Cerebellar nuclear complex (tissue), 1 donor: ENCODE data around the gene ITGBL1.
A peak's percentile ranks its signal among the peaks of the same experiment; 100 is the strongest.

Source experiments
- DNase-seq, 2 experiments: peaks; one replicate each; lab custom pipeline; 2025; lab: John Stamatoyannopoulos, UW

The ITGBL1 gene, protein sequence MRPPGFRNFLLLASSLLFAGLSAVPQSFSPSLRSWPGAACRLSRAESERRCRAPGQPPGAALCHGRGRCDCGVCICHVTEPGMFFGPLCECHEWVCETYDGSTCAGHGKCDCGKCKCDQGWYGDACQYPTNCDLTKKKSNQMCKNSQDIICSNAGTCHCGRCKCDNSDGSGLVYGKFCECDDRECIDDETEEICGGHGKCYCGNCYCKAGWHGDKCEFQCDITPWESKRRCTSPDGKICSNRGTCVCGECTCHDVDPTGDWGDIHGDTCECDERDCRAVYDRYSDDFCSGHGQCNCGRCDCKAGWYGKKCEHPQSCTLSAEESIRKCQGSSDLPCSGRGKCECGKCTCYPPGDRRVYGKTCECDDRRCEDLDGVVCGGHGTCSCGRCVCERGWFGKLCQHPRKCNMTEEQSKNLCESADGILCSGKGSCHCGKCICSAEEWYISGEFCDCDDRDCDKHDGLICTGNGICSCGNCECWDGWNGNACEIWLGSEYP

DNA sequence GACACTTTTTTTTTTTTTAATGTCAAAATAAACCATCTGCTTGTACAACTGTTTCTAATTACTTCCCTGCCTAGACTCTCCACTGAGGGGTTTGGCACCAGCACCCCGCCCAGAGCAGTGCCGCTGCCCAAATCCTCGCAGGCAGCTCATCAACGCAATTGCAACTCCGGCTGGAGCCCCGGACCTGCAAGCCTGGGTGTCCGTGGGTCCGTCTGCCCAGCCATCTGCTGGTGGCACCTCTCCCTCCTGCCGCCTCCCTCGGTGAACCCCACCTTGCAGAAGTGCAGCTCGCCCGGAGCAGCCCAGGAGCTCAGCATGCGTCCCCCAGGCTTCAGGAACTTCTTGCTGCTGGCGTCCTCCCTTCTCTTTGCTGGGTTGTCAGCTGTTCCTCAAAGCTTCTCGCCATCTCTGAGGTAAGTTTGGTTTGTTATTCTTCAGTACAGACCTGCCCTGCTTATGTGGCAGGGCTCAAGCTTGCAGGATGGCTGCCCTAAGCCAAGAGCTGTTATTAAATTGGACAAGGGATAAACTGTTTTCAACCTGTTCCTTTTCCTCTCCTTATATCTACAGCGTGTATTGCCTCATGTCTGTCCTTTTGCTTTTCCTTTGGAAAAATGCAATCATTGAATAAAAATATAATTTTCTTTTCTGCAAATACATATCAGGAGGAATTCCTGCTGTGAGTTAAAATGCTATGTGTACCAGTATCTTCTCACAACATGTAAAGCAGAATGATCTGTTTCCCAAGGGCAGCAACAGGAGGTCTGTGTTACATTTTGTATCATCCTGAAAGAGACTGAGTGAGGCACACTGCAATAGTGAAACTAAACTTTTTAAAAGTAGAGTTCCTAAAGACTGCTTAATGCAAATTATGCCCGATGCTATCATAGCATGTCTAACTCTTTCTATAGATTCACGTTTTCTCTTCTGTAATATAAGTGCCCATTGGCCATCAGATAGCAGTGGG is at the start of gene ITGBL1:
Gene ITGBL1 (plus strand): TSS at position 157 of the 967 bp plus-strand sequence. CDS start 159 bp downstream, at position 316.
- DNase-seq: peak in 1 of 2 experiments; percentile 25

DNA sequence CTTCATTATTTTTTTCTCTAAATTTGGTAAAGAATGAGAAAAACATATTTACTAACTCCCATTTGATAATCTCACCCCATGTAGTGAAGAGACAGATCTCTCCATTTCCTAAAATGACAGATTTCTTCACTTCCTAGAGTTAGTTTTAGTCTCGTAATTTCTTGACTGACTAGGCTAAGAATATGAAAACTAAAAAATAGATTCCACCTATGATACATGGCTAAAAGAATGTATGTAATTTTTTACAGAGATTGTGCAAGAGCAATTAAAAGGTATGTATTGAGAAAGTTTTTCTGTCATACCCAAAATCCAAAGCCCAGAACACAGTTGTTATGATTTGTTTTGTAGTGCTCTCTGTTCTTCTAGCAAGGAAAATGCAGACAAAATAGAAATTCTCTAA is 45.7 kb upstream of the ITGBL1 start:
- DNase-seq: no peak

DNA sequence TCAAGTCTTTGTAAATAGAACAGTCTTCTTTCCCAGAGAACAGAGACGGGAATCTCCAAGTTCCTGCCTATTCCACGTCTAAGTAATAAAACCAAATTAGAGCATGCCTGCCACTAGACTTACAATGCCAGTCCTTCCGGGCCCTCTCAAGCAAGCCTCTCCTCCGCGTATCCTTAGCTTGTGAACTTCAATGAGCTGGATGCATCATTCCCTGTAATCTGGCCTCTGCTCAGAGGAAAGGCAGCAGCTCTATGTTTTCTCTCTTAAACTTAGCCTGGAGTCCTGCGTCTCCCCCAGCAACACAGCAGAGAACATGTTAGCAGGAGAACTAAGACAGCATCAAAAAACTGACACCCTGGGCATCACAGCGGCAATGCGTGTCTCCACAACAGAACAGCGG is 44.3 kb upstream of the ITGBL1 start:
- no peak for DNase-seq

DNA sequence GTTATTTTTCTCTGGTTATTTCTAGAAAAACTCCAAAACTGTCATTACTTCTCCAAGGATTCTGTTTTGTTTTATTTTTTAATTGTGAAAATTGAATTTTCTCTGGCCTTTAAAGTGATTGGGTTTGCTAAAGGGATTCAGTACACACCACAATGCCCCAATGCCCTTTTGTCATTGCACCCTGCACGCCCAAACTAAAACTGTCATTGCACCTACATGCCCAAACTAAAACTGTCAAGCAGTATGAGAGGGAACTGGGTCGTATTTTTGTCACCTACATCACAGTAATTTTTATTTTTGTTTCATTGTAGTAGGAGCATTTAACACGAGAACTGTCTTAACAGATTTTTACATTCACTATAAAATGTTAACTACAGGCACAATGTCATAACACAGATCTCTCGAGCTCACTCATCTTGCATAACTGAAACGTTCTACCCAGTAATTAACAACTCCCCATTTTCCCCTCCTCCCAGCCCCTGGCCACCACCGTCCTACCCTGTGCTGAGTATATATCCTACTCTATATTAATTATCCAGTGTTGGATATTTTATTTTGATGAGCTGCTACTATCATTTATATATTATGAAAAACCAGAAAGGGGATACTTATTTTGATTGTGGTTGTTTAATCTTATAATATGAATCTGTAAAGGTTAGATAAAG is 43.4 kb upstream of the ITGBL1 start:
- no peak for DNase-seq

DNA sequence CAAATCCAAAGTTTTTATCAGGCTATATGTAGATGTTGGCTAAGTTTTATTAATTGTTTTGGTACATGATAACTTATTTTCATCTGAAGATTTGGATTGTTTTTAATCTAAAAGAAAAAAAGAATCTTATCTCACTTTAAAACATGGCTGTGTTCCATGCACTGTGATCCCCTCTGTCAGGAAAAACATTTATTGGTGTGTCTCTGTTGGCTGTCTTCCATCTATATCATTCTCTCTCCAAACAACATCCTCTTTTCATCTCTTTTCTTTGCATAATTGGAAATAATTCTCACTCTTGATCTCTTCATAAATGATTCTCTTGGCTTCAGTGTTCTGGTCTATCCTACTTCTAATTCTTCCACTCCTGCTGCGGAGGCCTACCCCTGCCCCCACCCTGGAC is 40.4 kb upstream of the ITGBL1 start:
- no peak for DNase-seq

DNA sequence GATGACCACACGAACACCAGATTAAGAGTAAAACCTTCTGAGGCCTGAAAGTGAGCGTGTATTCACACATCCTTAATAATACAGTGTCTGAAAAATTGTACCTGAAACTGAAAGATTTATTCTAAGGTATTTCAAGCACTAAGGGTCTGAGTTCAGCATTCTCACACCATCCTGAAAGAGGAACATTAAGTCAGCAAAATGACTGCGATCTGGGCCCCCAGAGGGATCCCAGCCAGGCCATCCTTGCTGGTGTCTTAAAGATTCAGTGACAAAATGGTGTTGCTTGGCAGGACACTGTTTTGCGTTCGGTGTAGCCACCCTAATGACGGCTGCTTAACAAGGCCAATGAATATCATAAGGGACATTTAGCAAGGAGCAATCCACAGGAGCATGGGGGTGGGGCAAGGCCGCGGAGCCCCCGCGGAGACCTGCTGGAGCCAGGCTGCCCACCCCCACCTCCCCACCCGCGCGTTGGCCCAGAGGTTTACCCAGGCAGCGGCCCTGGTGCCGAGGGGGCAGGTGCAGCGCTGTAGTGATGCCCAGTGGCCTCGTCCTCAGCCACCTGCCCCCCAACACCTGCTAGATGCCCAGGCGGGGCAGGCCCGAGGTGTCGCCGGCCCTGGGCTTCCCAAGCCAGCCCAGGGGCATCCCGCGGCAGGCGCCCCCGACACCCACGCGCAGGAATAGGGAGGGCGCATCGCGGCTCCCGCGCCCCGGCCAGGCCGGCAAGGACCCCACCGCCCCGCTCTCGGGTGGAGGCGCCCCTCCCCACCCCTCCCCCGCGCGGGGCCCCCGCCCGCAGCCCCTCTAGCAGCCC is 36.9 kb upstream of the ITGBL1 start:
- DNase-seq: no peak

DNA sequence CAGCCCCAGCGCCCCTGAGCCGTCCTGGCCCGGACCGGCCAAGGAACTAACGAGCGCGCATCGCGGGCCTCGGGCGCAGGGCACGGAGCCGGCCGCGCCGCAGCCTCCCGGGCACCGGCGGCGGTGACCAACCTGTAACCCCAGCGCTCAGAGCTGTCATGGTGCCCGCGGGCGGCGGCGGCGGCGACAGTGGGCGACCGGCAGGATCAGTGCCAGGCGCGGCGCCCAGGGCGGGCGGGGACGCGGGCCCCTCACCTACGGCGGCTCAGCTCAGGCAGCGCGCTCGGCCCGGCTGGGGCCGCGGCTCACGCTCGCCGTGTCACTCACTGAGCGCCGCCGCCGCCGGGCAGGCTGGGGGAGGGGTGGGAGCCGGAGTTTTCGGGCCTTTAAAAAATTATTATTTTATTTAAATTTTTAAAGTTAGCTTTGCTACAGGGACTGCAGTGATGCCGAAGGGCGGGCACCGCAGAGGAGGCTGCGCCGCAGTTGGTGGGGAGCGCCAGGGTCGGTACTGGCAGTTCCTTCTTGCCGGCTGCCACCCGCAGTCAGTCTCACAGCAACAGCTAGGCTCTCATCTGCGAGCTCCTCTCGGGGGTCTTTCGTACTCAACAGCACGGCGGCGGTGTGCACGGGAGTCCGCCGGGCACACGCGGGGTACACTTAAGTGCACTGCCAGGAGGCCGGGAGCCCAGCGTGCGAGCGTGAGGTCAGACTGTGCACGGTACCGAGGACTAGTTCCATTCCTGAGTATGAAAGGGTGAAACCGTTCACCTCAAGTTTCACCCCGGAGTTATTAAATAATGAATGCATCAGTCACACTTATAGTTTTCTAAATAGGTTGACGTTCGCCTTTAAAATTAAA is 36.1 kb upstream of the ITGBL1 start, which contains the start of gene NALCN:
Gene NALCN (minus strand): TSS at position 328 of the 862 bp plus-strand sequence. CDS start 17,382 bp downstream, outside the sequence.
- DNase-seq: no peak

DNA sequence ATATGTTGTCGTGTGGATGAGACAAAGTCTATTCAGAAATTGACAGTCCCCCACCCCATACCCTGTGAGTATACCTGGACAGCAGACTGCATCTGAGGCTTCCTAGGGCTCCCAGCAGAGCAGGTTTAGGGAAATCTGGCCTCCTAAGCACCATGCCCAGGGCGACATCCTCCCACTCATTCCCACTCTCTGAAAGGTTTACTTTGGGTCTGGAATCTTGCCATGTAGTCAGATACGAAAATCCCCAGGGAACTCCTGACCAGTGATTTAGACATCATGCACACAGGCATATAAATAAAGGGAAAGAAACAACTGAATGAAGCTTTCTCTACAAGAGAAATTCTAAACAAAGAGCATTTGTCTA is 35.5 kb upstream of the ITGBL1 start:
- DNase-seq: no peak

DNA sequence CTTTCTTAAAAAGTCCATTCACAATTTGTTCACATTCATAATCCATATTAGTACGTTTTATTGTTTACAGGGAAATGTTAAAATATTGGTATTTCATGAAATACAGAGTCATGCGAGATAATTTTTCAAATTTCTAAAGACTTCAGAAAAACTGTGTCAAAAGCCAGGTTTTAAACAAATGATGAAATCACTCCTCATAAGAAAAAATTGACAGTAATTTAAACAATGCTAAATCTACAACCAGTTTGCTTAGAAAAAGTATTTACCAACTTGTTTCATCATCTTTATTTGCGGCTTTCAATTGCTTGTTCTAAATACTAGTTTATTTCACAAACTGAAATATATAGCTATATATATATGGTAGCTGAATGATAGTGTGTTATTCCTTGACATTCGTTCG is 35.0 kb upstream of the ITGBL1 start:
- no peak for DNase-seq

DNA sequence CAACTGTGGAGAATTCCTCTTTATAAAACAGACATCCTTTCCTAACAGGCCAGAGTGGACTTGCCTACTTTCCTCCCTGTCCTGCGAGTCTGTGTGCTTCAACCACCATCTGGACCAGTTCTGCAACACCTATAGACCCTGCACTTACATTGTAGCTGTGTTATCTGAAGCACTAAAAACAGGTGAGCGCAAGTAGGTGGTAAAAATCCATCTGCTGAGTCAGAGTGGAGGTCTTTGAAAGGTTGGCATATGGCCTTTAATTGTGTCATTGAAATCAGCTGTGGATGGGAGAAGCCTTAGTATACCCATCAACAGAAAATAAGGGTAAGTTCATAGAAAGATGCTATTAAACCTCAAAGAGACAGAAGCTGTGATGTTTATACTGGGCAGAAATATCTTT is 28.6 kb upstream of the ITGBL1 start:
- no peak for DNase-seq

DNA sequence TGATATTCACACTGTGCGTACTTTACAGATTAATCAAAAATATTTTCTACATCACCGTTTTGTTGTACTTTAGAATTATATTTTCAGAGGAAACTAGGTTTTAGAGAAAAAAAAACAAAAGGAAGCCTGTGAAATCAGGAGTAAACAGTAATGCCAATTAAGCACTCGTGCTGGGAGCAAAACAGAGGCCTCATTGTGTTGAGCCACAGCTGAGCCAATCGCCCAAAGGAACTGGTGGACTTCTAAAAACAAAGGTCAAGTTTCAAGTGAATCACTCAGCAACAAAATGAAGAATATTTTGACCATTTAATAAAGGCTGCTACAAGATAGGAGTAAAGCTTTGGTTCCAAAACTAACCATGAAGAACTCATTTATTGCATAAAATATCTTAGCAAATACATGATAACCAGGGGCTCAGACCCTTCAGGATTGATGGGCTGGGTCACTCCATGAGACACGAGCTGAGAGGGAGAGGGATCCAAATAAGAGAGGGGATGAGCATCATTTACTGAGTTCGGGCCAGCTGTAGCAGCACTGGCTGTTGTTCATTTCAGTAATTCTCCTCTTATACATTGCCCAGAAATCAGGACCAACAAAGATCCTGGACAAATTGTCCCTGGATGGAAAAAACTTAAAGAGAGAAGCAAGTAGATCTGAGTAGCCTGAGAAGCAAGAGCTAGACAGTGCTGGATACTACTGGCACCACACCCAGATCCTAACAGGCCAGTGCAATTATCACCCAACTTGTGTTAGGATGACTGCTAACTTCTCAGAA is 27.9 kb upstream of the ITGBL1 start:
- no peak for DNase-seq

DNA sequence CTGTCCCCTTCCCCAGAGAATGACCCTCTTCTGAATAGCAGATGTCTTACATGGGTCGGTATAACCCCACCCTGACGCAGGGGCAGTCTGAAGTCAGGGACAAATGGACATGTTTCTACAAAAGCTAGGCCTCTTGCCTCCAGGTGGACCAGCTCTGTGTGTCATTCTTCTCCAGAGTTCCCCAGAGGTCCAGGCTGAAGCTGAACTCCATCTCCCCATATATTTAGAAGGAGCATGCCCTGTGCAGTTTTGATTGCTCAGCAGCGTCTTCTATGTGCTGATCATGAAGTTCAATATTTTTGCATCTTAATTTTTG is 27.4 kb upstream of the ITGBL1 start:
- no peak for DNase-seq

DNA sequence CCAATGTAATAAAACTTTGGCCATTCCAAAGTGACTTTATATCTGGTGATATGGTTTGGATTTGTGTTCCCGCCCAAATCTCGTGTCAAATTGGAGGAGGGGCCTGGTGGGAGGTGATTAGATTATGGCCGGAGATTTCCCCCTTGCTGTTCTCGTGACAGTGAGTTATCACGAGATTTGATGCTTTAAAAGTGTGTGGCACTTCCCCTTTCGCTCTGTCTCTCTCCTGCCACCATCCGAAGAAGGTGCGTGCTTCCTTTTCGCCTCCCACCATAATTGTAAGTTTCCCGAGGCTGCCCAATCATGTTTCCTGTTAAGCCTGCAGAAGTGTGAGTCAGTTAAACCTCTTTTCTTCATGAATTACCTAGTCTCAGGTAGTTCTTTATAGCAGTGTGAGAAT is 26.9 kb upstream of the ITGBL1 start:
- DNase-seq: no peak

DNA sequence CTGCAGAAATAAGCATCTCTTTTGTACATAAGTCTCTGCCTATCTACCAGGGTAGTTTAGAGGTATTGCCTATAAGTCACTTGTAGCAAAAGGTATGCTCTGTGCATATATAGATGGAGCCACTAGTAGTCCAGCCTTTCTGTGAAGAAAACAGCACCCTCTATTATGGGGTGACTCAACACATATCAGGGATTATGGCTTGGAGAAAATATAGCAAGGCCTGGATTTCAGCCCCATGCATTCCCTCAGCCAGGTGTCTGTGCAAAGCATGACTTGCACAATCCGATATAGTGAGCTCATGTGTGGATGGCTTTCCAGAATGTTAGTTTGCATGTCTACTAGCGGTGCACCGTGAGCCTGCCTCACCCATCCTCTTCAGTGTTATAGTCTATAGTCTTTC is 22.7 kb upstream of the ITGBL1 start:
- DNase-seq: no peak

DNA sequence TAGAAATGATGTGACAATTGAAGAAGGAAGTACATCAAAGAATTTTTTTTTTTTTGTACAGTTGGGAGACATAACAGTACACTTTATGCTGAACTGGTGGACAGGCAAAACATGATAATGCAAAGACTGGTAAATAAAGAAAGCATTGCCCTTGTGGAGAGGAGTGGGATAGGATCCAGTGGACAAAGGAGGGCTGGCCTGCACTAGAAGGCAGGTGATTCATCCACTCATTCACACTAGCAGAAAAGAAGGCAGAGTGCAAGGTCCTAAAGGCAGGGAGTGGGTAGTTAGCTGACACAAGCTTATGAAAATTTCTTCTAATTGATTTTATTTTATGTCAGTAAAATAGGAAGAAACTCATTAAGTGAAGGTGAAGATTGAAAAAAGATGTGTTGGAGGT is 18.6 kb upstream of the ITGBL1 start:
- DNase-seq: no peak

DNA sequence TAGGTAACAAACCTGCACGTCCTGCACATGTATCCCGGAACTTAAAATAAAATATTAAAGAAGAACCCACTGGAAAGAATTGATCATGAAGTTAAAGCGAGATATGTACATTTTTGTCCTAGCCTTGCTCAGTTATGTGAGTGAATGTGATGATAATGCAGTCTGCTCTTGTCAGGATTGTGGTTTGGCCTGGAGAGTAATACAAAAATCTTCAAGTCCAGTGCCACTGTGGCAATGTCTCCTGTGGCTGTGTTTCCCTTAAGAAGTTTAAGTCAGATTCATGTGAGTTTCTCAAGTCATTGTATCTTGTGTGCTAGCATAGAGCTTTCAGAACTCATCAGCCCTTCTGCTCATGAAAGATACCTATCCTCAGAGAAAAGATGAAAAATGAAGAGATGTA is 18.0 kb upstream of the ITGBL1 start:
- DNase-seq: no peak

DNA sequence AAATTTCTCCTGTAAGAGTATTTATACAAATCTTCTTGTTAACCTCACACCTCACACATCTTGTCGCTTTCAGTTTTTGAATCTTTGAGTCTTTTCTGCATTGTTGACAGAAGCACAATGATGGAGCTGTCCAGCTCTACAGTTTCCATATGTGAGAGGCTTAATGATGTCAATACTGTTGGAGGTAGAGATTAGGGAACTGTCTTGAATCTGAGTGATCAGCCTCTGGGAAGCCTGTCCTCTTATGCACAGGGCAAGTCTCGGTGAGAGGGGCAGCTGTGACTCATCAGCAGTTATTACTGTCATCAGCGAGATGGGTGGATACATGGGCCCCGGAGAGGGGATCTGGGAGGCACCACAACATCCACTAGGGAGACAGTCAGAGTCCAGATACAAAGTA is 4.6 kb upstream of the ITGBL1 start:
- no peak for DNase-seq

DNA sequence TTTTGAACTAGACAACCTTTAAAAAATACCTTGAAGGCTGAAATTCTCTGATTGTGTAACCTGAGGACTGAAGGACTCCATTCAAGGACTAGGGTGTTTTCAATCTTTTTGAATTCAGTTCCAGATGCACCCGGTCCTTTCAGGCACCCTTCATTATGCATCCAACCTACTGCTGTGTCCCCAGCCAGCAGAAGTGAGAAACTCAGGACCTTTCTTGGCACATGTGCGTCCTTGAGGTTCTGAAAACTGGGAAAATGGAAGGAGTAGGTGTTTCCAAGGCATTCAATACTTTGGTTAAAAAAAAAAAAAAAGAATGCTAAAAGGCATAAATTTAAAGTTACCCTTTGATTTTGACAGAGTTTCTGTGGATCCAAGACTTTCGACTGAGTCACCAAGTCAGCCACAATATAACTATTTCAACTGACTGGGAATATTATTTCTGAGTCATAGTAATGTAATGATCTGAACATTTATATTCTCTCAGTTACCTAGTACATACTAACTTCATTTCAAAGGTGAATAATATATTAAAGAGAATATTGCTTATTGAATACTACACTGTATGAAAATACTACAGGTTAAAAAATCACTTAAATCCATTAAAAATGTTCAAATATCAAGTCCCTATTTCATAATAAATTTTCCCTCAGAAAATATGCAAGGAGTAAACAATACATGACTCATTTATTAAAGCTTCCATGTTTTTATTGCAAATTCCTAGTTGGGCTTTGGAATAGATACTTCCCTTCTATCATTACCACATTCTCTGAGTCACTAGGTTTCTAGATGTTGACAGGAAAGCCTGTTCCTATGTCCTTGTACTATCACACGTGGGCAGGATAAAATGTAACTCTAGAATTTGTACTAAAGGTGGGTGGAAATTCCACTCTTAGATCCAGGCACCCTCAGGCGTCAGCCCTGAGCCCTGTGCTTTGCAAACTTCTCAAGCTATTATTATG is 2.4 kb upstream of the ITGBL1 start:
- no peak for DNase-seq

DNA sequence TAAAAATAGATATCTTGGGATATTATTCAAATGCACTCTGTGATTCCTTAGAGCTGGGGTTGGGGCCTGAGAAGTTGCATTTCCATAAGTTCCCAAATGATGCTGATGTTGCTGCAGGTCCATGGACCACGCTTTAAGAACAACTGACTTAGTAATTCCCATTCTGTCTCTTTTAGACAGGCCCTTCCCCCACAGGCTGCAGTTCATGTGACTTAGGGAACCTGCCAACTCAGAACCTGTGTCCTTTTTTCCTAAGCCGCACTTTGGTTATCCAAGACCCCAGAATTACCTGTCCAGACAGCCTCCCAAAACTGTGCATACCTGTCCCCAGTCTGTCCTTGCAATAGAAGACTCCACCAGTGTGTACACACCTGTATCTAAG is 1.7 kb upstream of the ITGBL1 start:
- DNase-seq: no peak
